GM19238 (cell line): ENCODE measurements around the gene ENTPD1.
"Not testable (repeated sequence)": the region's sequence is repeated elsewhere in the genome, so short reads cannot be mapped to it uniquely, and the experiment has no call there.

Experiments used
- DNase-seq: peaks from one replicate; pipeline ENCODE4 v3.0.0; 2011; ENCODE audit warnings: low spot score; ENCODE audit not compliant: insufficient read length

The ENTPD1 gene

DNA sequence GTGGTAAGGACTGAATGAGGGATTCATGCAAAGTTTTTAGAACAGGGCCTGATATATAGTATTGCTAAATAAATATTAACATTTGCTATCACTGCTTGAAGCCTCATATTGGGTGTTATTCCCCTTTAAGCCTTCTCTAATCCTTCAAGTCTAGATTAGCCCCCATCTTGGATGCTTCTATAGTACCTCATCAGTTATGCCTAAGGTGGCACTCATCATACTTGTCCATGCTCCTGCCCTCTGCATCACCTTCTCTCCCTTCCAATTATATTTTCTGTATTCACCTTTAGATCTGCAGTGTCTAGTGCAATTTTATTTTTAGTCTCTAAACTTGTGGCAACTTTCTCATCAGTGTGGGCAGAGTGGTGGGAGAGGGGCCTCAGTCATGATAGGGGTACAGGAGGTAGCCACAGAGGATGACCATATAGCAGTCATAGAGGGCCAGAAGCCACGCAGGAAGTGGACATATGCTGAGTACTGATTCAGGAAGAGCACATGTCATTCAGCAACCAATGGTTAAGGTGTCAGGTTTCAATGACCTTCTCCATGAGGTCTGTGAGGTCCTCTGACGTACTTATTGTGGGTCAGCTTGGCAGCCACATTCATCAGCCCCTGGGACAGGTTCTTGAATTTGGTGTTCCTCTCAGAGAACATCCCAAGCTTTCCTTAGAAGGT lies 2.5 kb downstream of the ENTPD1 start:
- DNase-seq = no peak

DNA sequence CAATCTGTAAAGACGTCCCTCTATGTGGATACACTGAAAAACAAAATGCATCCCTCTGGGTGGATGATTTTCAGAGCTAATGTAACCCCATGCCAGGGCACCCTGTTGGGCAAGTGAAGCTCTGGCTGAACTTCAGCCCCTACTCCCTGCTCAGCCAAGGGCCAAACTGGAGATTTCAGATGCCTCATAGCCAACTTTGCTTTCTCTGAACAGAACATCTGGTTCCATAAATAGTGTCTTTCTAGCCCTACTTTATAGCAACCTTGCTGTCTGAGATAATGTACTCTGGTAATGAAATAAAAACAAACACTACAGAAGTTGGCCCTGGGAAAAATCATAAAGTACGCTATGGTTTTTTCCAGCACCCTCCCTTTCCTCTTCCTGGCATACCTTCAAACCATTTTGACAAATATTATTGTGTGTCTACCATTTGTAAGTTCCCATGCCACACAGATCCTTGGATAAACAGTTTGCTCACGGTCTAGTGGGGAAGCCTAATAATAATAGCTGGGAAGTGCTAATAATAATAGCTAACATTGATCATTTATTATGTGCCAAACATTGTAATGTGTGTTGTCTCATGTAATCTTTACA lies 3.4 kb downstream of the ENTPD1 start:
- DNase-seq = no peak

DNA sequence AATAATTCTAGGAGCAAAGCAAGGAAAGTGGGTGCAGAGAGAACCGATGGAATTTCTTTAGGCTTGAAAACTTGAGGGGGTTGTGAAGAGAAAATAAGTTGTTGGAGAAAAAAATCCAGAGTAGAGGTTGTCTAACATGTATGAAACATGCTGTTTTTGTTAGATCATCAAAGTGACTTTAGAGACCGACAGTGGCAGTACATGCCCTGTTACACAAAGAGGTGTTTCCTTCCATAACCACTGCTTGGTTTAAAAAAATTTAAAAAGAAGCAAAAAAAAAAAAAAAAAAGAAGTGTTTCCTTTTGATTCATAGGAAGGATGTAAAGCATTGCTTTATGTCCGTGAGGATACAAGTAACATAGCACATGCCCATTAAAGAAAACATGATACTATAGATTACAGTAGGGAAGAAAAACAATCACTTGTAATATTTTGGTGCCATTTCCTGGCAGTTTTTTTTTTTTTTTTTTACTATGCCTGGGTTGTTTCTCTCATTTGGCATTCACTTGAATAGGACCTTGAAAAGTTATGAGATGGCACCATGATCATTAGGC lies 6.1 kb downstream of the ENTPD1 start:
- no peak for DNase-seq

DNA sequence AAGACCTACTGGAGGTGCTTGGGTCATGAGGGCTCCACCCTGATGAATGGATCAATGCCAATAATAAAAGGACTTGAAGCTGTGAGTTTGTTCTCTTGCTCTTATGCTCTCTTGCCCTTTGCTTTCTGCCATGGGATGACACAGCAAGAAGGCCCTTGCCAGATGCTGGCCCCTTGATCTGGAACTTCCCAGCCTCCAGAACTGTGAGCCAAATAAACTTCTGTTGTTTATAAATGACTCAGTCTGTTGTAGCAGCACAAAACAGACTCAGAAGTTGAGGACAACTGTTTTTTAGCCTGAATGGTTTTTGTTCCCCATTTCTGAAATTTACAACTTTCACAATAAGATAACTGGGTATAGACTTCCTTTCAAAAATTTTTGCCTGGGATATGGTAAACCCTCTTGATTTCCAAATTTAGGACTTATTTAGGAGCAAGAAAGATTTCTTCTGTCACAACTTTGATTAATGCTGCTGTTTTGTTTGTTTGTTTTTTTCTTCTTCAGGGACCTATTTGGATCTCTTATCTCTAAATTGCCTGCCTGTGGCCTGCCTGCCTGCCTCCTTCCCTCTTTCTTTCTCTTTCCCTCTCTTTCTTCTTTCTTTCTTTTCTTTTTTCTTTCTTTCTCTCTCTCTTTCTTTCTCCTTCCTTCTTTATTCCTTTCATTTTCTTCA lies 12.1 kb downstream of the ENTPD1 start:
- no peak for DNase-seq

DNA sequence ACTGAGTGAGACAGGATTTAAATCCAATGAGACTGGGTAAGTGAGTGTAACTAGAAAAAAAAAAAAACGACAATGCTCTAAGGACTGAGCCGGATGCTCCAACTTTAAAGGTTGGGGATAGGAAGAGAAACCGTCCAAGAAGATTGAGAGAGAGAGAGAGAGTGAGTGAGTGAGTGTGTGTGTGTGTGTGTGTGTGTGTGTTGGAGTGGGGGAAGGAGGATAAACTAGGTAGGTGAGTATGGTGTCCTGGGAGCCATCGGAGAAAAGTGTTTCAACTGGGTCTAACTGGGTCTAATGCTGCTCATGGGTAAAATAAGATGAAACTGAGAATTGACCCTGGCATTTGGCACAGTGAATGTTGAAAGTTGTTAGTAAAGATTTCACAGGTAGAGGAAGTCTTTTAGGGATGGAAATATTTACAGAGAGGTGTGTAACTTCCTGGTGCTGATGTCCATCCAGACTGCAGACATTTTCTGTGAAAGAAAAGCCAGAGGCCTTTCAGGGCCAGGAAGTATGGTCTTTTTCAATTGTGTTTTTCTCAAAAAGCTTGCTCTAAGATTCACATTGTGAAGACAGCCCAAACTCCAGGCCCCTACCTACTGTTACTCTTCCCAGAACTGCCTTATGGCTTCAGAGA lies 14.2 kb downstream of the ENTPD1 start:
- no peak for DNase-seq

DNA sequence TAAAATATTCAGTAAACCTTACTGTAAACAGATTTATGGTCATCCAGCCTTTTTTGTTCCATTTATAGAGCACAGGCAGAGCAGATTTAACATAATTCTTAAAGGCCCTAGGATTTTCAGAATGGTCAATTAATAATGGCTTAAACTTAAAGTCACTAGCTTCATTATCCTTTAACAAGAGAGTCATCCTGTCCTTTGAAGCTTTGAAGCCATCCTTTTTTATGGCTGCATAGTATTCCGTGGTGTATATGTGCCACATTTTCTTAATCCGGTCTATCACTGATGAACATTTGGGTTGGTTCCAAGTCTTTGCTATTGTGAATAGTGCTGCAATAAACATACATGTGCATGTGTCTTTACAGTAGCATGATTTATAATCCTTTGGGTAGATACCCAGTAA lies 17.5 kb downstream of the ENTPD1 start:
- not testable (repeated sequence) for DNase-seq

DNA sequence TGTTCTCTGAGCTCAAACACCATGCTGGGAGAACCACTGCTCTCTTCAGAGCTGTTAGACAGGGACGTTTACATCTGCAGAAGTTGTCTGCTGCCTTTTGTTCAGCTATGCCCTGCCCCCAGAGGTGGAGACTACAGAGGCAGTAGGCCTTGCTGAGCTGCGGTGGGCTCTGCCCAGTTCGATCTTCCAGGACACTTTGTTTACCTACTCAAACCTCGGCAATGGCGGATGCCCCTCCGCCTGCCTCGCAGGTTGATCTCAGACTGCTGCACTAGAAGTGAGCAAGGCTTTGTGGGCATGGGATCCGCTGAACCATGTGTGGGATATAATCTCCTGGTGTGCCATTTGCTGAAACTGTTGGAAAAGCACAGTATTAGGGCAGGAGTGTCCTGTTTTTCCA lies 21.7 kb downstream of the ENTPD1 start:
- not testable (repeated sequence) for DNase-seq

DNA sequence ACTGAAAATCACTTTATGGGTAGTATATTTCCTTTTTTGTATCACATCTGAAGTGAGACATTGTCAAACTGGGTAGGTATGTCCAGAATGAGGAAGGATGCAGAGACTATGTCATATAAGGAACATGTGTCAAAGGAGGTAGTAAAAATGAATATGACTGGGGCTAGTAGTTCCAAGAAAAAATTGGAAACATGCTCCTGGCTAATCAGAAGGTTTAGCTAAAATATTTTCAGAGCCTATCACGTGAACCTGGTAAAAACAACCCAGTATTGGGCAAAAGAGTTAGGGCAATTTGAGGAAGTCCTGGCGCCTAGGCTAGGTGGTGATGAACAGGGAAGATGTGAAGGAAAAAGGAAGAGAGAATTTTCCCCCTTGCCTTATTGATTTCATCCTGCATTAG lies 26.4 kb downstream of the ENTPD1 start:
- no peak for DNase-seq

DNA sequence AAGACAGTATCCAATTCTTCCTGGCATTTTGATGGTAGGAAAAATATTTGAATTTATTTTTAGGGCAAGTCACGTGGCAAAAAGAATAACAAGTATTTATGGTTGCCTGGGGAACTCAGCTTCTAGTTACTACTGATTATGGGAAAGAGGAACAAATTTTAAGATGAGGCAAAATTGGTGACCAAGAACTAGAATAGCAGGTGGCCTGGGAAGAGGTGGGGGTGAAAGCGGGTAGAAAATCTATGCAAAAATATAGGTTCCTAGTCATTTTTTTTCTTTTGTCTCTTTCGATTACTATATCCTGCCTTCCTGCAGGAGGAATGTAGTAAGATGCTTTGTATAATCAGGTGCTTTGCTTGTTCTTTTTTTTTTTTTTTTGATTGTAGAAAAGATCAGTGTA lies 27.8 kb downstream of the ENTPD1 start:
- no peak for DNase-seq

DNA sequence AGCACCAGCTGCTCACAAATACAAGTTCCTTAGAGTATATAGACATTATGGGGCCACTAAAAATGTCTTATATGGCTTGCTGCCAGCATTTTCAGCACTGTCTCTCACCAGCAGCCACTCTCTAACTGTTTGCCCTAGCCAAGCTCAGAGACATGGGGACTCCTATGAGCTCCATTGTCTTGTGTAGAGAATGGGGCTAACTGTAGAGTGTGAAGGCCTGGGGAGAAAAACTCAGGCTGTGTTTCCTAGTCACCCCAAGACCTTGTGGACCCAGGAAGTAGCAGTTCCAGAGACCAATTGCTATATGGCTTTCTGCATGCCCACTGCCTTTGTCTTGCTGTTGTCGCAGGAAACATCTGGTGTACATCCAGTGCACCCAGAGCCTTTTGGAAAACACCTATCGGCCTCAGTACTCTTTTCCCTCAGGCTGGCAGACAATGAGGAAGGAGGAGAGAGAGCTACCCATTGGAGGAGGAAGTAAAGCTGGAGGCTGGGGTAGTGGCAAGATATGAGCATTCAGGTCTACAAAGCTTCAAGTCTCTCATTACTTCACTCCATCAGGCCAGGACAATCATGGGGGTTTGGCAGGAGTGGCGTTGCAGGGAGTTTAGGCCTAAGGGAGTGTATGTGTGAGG lies 28.4 kb downstream of the ENTPD1 start:
- DNase-seq = no peak

DNA sequence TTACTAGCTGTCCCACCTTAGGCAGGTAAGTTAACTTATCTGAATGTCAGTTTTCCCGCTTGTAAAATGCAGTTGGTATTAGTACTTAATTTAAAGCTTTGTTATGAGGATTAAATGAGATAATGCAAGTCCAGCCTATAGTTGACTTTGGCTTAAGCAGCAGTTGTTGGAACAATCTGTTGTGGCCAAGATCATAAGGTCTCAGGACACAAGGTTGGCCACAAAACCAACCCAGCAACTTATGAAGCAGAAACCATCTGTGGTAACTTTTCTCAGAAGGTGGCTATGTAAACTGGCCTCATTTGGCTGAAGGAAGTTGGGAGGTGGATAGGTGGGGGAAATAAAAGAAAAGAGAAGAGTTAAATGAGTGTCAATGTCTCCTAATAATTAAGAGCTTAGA lies 29.4 kb downstream of the ENTPD1 start:
- no peak for DNase-seq

DNA sequence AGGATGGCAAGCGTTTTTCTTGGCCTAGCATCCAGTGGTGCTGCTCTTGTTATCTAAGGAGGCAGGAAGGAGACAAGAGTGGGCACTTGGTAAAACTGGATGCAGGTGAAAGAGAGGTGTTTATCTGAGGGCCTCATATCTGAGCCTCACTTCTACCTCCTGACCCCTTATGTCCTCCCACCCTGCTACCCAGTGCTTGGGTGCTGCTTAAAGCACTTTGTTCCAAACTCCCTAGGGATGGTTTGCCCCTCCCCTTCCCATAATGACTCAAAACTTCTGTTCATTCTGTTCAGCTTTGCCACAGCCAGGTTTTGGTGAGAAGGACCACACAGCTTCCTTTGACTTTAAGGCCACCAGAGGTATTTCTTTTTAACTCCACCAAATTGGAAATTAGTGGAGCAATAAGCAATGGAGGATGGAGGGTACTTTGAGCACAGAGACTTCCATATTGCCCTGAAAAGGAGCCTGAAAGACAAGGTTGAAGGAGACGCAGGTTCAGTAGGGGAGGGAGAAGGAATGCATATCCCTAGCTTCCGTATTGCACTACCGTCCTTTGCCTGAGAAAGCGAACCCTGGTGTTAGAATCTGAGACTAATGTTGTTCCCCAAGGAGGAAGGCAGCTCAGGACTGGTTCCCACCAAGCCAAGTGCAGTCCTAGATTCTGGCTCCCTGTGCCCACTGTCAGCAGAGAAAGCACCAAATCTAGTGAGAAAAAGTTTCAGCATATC lies 30.1 kb downstream of the ENTPD1 start:
- DNase-seq = no peak

DNA sequence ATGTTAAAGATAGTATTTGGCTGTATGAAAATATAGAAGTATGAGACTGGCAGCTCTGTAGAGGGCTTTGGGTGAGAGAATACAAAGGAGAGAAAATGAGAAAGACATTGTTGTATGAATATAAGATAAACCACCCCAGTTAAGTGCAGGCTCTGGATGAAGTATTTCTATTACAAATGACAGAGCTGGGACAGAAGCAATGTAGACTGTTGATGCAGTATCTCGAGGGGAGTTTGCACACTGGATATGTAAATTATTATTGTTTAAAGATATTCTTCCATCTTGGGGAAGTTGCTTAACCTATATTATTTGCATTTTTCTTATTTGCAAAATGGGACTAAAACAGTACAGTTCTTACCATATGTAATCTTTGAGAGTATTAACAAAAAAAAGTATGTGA lies 31.5 kb downstream of the ENTPD1 start:
- DNase-seq = no peak

DNA sequence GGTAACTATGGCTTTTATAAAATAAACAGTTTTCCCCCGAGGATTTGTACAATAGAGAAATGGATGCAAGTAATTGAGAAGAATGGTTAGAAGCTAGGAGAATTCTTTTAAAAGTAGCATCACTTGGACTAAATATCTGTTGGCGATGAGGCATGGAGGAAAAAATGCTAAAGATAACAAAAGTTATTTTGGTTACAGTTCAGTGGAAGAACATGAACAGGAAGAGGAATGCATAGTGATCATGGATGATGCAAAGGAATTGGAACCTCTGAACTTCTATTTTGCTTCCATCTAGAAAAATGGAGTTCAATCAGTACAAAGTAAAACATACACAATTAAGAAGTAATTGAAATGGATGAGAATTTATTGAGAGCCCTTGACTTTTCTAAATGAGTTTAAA lies 32.9 kb downstream of the ENTPD1 start:
- no peak for DNase-seq

DNA sequence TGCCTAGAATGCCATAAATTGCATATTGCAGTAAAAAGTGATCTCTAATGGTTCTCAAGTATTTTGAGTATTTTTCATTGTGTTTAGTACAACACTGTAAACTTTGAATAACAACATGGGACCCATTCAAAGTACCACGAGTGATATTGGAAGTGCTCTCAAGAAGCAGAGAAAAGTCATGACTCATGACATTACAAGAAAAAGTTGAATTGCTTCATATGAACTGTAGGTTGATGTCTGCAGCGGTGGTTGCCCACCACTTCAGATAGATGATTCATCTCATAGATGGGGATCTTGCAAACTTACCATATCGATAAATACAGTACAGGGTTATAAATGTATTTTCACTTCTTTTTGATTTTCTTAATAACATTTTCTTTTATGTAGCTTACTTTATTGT lies 33.9 kb downstream of the ENTPD1 start:
- DNase-seq = no peak

DNA sequence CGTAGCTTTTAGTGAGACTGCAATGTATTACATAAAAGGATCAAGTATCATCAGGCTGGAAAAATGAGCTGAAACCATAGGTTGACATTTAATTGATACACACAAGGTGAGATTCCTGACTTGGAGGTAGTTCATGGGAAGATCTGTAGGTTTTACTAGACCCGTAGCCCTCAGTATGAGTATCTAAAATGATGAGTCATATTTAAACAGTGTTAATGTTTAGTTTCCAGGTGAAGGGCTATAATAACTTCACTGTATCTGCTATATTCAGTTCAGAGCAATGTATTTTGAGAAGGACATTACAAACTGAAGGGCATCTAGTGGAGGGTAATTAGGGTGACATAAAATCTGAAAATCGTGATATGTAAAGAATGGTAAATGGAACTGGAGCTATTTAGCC lies 35.0 kb downstream of the ENTPD1 start:
- no peak for DNase-seq

DNA sequence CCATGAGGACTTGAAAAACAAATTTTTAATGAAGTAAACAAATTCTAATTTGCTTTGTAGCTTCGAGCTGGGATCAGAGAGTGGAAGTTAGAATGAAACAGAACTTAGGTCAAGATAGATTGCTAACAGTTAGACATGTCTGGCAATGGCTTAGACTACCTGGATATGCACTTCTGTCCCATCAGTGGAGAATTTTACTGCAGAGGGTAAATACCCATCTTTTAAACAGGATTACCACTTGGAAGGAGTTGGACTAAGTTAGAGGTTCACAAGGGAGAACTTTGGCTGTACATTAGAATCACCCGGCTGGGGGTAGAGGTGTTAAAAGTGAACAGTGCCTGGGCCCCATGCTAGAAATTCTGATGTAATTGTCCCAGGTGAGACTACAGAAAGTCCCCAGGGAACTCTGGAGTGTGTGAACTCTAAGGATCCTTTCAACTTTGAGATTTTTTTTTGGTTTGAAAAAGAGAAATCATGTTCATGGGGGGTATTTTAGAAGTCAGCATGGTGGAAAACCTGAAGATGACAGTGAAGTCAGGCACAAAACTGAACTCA lies 35.5 kb downstream of the ENTPD1 start:
- no peak for DNase-seq

DNA sequence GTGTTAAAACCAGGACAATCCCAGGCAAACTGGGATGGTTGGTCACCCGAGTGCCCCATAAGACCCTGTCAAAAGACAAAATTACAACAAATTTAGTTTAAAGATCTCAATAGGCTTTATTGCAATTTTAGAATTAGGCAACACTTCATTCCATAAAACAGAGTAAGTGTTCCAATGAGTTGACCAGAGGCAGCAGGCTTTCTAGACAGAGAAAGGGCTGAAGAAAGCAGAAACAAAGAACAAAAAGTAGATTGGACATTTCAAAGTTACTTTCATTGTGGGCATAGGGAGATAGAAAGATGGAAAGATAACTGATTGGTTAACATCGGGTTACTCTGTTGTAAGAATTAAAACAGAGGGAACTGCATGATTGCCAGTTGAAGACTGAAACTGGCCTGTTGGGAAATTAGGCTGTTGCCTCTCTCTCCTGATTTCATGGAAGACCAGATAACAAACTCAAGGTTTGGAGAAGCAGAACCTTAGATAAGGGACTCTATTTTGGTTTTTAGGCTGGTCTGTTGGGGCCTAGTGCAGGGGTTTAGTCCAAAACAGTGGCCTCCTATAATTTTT lies 36.3 kb downstream of the ENTPD1 start:
- DNase-seq = no peak

DNA sequence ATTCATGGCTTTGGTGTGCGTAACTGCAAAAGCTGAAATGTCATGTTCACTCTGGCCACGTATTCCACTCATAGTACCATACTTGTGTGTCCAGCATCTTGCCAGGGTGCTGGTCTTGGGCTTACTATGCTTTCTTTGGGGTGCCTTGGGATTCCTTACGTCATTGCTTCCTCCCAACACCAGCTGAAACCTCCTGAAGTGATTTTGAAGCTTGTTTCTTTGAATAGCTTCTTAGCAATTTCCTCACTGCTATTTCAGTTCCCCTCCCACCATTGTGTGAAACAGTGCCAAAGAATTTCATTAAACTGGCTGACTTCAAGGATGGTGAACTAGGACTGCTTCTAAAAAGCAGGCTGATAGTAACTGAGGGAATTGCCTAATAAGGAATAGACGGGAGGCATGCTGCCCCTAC lies 36.9 kb downstream of the ENTPD1 start:
- DNase-seq = no peak

DNA sequence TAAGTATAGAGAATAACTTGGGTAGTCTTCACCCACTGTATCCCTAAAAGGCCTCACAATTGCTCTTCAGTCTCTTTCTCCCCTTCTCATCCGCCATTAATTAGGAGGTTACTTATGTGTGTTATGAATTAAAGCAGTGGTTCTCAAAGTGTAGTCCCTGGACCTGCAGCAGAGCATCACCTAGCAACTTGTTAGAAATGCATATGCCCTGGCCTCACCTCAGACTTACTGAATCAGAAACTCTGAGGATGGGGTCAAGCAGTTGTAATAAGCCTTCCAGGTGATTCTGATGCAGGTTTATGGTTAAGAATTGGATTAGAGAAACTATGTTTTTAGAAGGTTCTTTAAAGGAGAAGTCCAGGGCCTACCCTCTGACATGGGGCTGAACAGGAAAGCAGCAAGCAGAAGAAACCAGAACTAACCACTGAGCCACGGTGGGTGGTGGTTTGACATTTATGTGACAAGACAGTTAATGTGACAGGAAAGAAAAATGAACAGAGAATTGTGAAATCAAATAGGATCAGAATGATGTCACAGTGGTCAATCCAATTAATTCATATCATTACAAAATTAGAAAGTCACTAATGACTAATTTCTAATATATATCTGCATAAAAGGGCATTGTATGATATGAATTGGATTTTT lies 37.6 kb downstream of the ENTPD1 start:
- no peak for DNase-seq
